Calu3 (cell line): ENCODE measurements around the gene MRPS2. TPM values are rescaled to one million over a fixed set of nuclear protein-coding genes. Genes with fewer than 3 reads are reported as not detected.
"Not testable (repeated sequence)": the region's sequence is repeated elsewhere in the genome, so short reads cannot be mapped to it uniquely, and the experiment has no call there.

Experiments used
- BruUV-seq: library from RNA; stranded (reverse); fragments of 400-500 nt; replicated peaks from 2 replicates; lab custom pipeline; 2021; lab: Mats Ljungman, UMichigan
- CTCF ChIA-PET: fragments of 300-600 bp; sonication (Branson Sonifier 250); formaldehyde crosslinking; loops from one replicate; lab custom pipeline; 2022; ENCODE audit warnings: antibody characterized with exemption; lab: Charles Lee
- DNase-seq: peaks from one replicate; pipeline ENCODE4 v3.0.0; 2022
- H3K27ac Mint-ChIP-seq: one replicate; pipeline ENCODE4 v1.8.0; 2022; ENCODE audit warnings: mixed read lengths; ENCODE audit not compliant: unreplicated experiment
- H3K27me3 Mint-ChIP-seq: one replicate; pipeline ENCODE4 v1.8.0; 2022; ENCODE audit warnings: mixed read lengths; ENCODE audit not compliant: unreplicated experiment
- H3K36me3 Mint-ChIP-seq: one replicate; pipeline ENCODE4 v1.8.0; 2022; ENCODE audit warnings: mild to moderate bottlenecking, moderate library complexity, mixed read lengths; ENCODE audit not compliant: insufficient read depth, unreplicated experiment
- H3K4me1 Mint-ChIP-seq: one replicate; pipeline ENCODE4 v1.8.0; 2022; ENCODE audit warnings: mild to moderate bottlenecking, low read depth, mixed read lengths; ENCODE audit not compliant: unreplicated experiment
- H3K4me3 Mint-ChIP-seq: one replicate; pipeline ENCODE4 v1.8.0; 2022; ENCODE audit warnings: mild to moderate bottlenecking, low read depth, moderate library complexity, mixed read lengths; ENCODE audit not compliant: unreplicated experiment
- H3K9me3 Mint-ChIP-seq: one replicate; pipeline ENCODE4 v1.8.0; 2022; ENCODE audit warnings: low read depth, mixed read lengths; ENCODE audit not compliant: unreplicated experiment
- intact Hi-C: fragments of 100-400 bp; cut with micrococcal nuclease; formaldehyde crosslinking; loops from one replicate; pipeline ENCODE4 v1.10.0; 2022; ENCODE audit not compliant: unreplicated experiment
- total RNA-seq: library from RNA; stranded (reverse); gene quantifications from 2 replicates; pipeline ENCODE4 v1.2.3, GENCODE V29; 2022
- TF ChIP-seq, protein P1 (sequence below): fragments of 200-600 bp; IDR thresholded peaks from one replicate; pipeline ENCODE4 v1.8.0; 2022; ENCODE audit warnings: antibody characterized with exemption; ENCODE audit not compliant: unreplicated experiment

MRPS2 gene
- total RNA-seq, 1 experiment from 2014 or later = 31.9 TPM

DNA sequence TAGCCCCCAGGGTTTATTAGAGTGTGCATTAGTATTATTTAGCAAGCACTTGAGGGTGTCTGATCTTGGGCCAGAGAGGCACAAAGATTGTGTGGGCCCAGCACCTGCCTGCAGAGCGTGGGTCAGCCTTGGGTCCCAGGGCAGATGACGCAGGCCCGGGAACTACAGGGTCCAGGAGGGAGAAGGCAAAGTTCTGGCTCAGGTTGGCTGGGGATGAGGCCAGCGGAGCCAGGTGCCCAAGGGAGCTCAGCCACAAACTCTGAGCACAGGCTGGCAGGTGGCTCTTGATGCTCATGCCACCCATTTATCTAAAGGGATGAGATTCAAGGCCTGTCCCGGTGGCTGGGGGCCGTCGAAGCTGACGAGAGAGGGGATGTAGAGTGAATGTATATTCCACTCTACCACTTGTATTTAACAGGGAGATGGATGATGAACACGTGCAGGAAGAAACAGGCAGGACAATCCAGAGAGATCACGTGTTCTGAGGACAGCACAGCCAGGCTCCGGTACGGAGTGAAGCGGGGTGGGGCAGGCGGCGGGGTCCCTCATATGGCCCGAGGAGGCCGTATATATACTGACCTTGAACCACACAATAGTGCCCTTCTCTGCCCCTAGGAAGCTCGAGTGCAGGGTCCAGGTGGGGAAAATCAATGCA lies 44.6 kb downstream of the MRPS2 start:
- DNase-seq = no peak
- intact Hi-C loops = no loop called here
- Mint-ChIP-seq H3K9me3 (peaks cover 2% of the 10 kb centered on the region), H3K36me3 (no peaks in the 10 kb centered on the region), H3K27me3 (peaks cover 35% of the 10 kb centered on the region), H3K4me1 (peaks cover 10% of the 10 kb centered on the region), H3K4me3 (no peak overlapping the region), H3K27ac (no peak overlapping the region)
- CTCF ChIA-PET = no interaction called here
- TF ChIP-seq, protein P1, sequence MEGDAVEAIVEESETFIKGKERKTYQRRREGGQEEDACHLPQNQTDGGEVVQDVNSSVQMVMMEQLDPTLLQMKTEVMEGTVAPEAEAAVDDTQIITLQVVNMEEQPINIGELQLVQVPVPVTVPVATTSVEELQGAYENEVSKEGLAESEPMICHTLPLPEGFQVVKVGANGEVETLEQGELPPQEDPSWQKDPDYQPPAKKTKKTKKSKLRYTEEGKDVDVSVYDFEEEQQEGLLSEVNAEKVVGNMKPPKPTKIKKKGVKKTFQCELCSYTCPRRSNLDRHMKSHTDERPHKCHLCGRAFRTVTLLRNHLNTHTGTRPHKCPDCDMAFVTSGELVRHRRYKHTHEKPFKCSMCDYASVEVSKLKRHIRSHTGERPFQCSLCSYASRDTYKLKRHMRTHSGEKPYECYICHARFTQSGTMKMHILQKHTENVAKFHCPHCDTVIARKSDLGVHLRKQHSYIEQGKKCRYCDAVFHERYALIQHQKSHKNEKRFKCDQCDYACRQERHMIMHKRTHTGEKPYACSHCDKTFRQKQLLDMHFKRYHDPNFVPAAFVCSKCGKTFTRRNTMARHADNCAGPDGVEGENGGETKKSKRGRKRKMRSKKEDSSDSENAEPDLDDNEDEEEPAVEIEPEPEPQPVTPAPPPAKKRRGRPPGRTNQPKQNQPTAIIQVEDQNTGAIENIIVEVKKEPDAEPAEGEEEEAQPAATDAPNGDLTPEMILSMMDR = no peak
- no TSS peak for BruUV-seq

DNA sequence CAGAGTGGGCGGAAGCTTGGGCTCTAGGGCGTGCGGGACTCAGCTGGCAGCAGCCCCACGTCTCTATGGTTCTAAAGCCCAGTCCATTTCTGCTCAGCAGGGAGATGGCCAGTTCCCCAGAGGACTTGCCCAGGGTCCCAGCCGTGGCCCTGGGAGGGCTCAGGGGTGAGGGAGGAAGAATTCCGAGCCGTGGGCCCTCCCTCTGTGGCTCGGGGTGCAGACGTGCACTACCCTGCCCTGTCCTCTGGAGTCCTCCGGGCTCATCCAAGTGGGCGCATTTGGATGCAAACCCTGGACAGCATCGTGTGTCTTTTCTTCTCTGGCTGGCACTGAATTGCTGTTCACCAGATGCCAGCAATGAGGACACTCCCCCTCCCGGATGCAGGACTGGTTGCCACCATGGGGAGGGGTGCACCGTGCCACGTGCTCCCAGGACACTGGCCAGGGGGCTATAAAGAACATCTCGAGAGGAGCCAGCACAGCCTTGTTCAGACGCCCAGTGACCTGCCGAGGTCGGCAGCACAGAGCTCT lies 45.2 kb downstream of the MRPS2 start, which contains the start of gene OBP2A:
Gene OBP2A, plus strand, starts transcription at position 481 of the 531 bp plus-strand sequence. CDS start 55 bp downstream, outside the sequence.
- intact Hi-C loops, H3K27ac Mint-ChIP-seq: not testable (repeated sequence)
- H3K27me3 Mint-ChIP-seq = peaks cover 34% of the 10 kb centered on the region

DNA sequence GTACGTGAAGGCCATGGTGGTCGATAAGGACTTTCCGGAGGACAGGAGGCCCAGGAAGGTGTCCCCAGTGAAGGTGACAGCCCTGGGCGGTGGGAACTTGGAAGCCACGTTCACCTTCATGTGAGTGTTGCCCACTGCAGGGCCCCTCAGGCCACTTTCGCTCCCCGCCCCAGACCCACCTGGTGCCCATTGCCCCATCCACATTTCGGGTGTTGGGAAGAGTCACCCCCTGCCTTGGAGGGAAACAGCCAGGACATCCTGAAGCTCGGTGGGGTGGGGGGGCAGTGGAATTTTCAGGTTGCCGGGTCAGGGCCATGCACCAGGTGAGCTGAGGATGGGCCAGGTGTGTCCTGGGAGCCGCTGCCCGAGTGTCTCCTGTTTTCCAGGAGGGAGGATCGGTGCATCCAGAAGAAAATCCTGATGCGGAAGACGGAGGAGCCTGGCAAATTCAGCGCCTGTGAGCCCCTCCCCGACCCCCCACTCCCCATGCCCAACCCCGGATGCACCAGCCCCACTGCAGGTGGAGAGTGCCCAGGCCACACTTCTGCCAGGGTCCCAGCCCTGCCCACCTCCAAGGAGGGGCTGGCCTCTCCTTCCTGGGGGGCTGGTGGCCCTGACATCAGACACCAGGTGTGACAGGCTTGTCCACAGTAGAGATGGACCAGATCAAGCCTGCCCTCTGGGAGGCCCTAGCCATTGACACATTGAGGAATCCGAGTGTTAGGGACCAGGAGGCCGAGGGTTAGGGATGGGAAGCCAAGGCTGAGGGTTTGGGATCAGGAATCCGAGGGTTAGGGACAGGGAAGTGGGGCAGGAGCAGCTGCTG lies 46.5 kb downstream of the MRPS2 start:
- H3K27ac Mint-ChIP-seq, BruUV-seq, H3K4me3 Mint-ChIP-seq, intact Hi-C loops, DNase-seq, H3K4me1 Mint-ChIP-seq, CTCF ChIA-PET, H3K9me3 Mint-ChIP-seq, H3K36me3 Mint-ChIP-seq: not testable (repeated sequence)
- H3K27me3 Mint-ChIP-seq = peaks cover 35% of the 10 kb centered on the region

More for the DNA sequence above, 45.2 kb downstream of the MRPS2 start, which contains the start of gene OBP2A:
- BruUV-seq, H3K9me3 Mint-ChIP-seq, DNase-seq, CTCF ChIA-PET, H3K4me3 Mint-ChIP-seq, H3K36me3 Mint-ChIP-seq, H3K4me1 Mint-ChIP-seq: not testable (repeated sequence)

DNA sequence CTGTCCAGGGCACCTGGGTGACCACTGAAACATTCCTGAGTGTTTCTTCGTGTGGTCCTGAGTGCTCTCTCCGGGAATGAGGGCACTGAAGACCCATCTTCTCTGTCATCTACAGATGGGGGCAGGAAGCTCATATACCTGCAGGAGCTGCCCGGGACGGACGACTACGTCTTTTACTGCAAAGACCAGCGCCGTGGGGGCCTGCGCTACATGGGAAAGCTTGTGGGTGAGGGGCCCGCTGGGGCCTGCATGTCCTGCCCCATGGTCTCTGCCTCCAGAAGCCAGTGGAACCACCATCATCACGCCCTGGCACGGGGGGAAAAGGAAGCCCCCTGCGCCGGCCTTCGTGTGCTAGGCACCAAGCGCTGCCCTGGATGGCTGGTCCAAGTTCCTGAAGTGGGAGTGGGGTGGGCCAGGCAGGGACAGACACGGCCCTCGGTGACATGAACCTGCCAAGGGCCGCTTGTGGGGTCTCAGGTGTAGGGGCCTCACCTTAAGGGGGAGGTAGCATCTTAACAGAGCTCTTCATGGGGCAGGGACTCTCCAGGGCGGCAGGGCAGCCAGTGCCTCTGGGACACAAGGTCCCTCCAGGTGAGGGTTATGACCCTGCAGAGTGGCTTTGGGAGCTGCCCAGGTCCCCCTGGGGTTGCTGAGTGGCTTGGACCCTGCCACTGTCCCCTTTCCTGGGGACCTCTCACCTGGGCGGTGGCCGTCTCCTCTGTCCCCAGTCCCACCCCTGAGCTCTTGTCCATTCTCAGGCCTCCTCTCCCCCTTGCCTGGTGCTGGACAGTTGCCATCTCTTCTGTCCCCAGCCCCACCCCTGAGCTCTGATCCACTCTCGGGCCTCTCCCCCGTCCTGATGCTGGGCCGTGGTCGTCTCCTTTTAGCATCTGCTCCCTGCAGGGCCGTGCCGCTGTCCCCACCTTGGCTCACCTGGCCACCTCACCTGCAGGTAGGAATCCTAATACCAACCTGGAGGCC lies 47.6 kb downstream of the MRPS2 start:
- peaks cover 10% of the 10 kb centered on the region for H3K4me1 Mint-ChIP-seq
- H3K4me3 Mint-ChIP-seq = no peak overlapping the region
- no peak overlapping the region for H3K27ac Mint-ChIP-seq
- intact Hi-C loops = no loop called here
- CTCF ChIA-PET = no interaction called here
- no peak for DNase-seq
- no TSS peak for BruUV-seq
- peaks cover 25% of the 10 kb centered on the region for H3K27me3 Mint-ChIP-seq
- H3K9me3 Mint-ChIP-seq = peaks cover 2% of the 10 kb centered on the region
- TF ChIP-seq, protein P1 = no peak
- peaks cover 6% of the 10 kb centered on the region for H3K36me3 Mint-ChIP-seq

DNA sequence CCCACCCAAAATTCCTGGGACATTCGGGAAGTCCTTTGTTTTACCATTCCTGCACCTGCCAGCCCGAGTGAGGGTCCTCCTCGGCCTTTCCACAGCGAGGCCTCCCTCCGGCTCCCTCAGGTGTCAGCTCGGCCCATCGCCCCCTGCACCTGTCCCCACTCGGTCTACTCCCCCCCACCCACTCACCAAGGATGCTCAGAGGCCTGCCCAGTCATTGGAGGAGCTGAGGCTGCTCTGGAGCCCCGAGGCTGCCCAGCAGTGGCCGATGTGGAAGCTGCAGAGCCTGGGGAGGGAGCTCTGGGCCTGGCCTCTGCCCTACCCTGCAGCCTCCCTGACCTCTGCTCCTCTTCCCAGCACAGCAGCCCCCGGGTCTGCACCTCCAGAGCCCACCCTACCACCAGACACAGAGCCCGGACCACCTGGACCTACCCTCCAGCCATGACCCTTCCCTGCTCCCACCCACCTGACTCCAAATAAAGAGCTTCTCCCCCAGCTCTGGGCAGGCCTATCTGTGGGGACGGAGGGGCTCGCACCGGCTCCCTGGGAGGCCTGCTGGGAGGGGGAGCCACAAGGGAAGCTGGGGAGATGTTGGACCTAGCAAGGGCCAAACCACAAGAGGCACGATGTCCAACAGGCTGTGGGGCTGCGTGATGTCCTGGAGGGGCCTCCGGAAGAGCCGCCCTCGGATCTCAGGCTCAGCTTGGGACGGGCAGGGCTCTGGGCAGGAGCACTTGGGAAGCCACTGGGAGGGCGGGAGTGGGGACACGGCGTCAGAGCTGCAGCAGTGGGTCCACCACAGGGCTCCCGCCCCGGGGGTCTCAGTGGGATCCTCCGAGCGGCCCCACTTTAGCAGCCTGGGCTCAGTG lies 49.2 kb downstream of the MRPS2 start:
- CTCF ChIA-PET, H3K9me3 Mint-ChIP-seq, H3K27ac Mint-ChIP-seq: not testable (repeated sequence)

More for the DNA sequence above, 49.2 kb downstream of the MRPS2 start:
- peaks cover 28% of the 10 kb centered on the region for H3K27me3 Mint-ChIP-seq
- DNase-seq, H3K4me3 Mint-ChIP-seq, H3K36me3 Mint-ChIP-seq, BruUV-seq, intact Hi-C loops, H3K4me1 Mint-ChIP-seq: not testable (repeated sequence)
